ENCODE results near the gene CFAP91.
A peak's percentile ranks its signal among the peaks of the same experiment; 100 is the strongest.

Gene CFAP91

GRCh38 chr3:119672776-119673175 lies 30.0 kb upstream of the CFAP91 start:
- no peak overlapping the region for H3K9ac ChIP-seq (ENCODE audit: low read depth, low read length, poor library complexity, severe bottlenecking)
- H3K4me2 ChIP-seq (ENCODE audit: low read depth, low read length, poor library complexity, severe bottlenecking) = peak overlapping the region; percentile 51
- TF ChIP-seq CTCF (conservative IDR thresholded peaks at IDR 0.05; ENCODE audit: low read length) = no peak
- no peak for TF ChIP-seq EZH2phosphoT487 (IDR thresholded peaks at IDR 0.05; ENCODE audit: borderline replicate concordance)
- H4K20me1 ChIP-seq (ENCODE audit: insufficient read depth, low read length, poor library complexity, severe bottlenecking) = peaks cover 8% of the 10 kb centered on the region
- peaks cover 48% of the 10 kb centered on the region for H3K4me1 ChIP-seq (ENCODE audit: insufficient read depth, low read length, poor library complexity, severe bottlenecking)
- H3K79me2 ChIP-seq (ENCODE audit: insufficient read depth, low read length) = peaks cover 40% of the 10 kb centered on the region
- H3K9me2 ChIP-seq (replicated peaks; ENCODE audit: low read depth, low read length) = no peaks in the 10 kb centered on the region
- H3K9me3 ChIP-seq (ENCODE audit: insufficient read depth, low read depth, low read length) = no peaks in the 10 kb centered on the region
- no peaks in the 10 kb centered on the region for H3F3A ChIP-seq (ENCODE audit: low read depth)
- peak overlapping the region; percentile 24 for H3K4me3 ChIP-seq (ENCODE audit: low read length, poor library complexity, severe bottlenecking)
- H3K27me3 ChIP-seq (ENCODE audit: insufficient read depth, low read length, poor library complexity, severe bottlenecking) = no peaks in the 10 kb centered on the region
- no peak overlapping the region for H2AFZ ChIP-seq (ENCODE audit: low read length)
- H3K36me3 ChIP-seq (ENCODE audit: insufficient read depth, low read length) = peaks cover 23% of the 10 kb centered on the region

- no peak for TF ChIP-seq EZH2phosphoT487 (IDR thresholded peaks at IDR 0.05; ENCODE audit: borderline replicate concordance)
- TF ChIP-seq CTCF (conservative IDR thresholded peaks at IDR 0.05; ENCODE audit: low read length) = no peak
- Histone ChIP-seq H3K36me3 (ENCODE audit: insufficient read depth, low read length) (peaks cover 23% of the 10 kb centered on the region), H2AFZ (ENCODE audit: low read length) (no peak overlapping the region), H3K4me2 (ENCODE audit: low read depth, low read length, poor library complexity, severe bottlenecking) (peak overlapping the region; percentile 51), H3K27me3 (ENCODE audit: insufficient read depth, low read length, poor library complexity, severe bottlenecking) (no peaks in the 10 kb centered on the region), H3K4me3 (ENCODE audit: low read length, poor library complexity, severe bottlenecking) (no peak overlapping the region), H3K79me2 (ENCODE audit: insufficient read depth, low read length) (peaks cover 40% of the 10 kb centered on the region), H3K4me1 (ENCODE audit: insufficient read depth, low read length, poor library complexity, severe bottlenecking) (peaks cover 50% of the 10 kb centered on the region), H3F3A (ENCODE audit: low read depth) (no peaks in the 10 kb centered on the region), H3K9me2 (replicated peaks; ENCODE audit: low read depth, low read length) (no peaks in the 10 kb centered on the region), H3K9me3 (ENCODE audit: insufficient read depth, low read depth, low read length) (no peaks in the 10 kb centered on the region), H4K20me1 (ENCODE audit: insufficient read depth, low read length, poor library complexity, severe bottlenecking) (peaks cover 8% of the 10 kb centered on the region), H3K9ac (ENCODE audit: low read depth, low read length, poor library complexity, severe bottlenecking) (no peak overlapping the region)
These were observed 28.9 kb upstream of the CFAP91 start for GRCh38 chr3:119673875-119674274.

GRCh38 chr3:119675188-119675874 lies 27.5 kb upstream of the CFAP91 start:
- Histone ChIP-seq H3K79me2 (ENCODE audit: insufficient read depth, low read length) (peaks cover 40% of the 10 kb centered on the region), H3F3A (ENCODE audit: low read depth) (no peaks in the 10 kb centered on the region), H3K27me3 (ENCODE audit: insufficient read depth, low read length, poor library complexity, severe bottlenecking) (no peaks in the 10 kb centered on the region), H3K9ac (ENCODE audit: low read depth, low read length, poor library complexity, severe bottlenecking) (peak overlapping the region; percentile 86), H3K36me3 (ENCODE audit: insufficient read depth, low read length) (peaks cover 20% of the 10 kb centered on the region), H4K20me1 (ENCODE audit: insufficient read depth, low read length, poor library complexity, severe bottlenecking) (peaks cover 8% of the 10 kb centered on the region), H2AFZ (ENCODE audit: low read length) (no peak overlapping the region), H3K4me1 (ENCODE audit: insufficient read depth, low read length, poor library complexity, severe bottlenecking) (peaks cover 43% of the 10 kb centered on the region), H3K9me2 (replicated peaks; ENCODE audit: low read depth, low read length) (no peaks in the 10 kb centered on the region), H3K9me3 (ENCODE audit: insufficient read depth, low read depth, low read length) (no peaks in the 10 kb centered on the region), H3K4me3 (ENCODE audit: low read length, poor library complexity, severe bottlenecking) (peak overlapping the region; percentile 91), H3K4me2 (ENCODE audit: low read depth, low read length, poor library complexity, severe bottlenecking) (peak overlapping the region; percentile 86)
- TF ChIP-seq EZH2phosphoT487 (IDR thresholded peaks at IDR 0.05; ENCODE audit: borderline replicate concordance) (no peak), CTCF (conservative IDR thresholded peaks at IDR 0.05; ENCODE audit: low read length) (no peak)

All from Loucy (cell line).